GM15510 (cell line): Measurements from ENCODE around the gene RIC1.

Source experiments
- POLR2A ChIP-seq: IDR thresholded peaks from 3 replicates; pipeline ENCODE4 v1.6.1; 2011; ENCODE audit warnings: borderline replicate concordance; ENCODE audit not compliant: insufficient read length; ENCODE audit errors: extremely low read depth

The RIC1 gene

DNA sequence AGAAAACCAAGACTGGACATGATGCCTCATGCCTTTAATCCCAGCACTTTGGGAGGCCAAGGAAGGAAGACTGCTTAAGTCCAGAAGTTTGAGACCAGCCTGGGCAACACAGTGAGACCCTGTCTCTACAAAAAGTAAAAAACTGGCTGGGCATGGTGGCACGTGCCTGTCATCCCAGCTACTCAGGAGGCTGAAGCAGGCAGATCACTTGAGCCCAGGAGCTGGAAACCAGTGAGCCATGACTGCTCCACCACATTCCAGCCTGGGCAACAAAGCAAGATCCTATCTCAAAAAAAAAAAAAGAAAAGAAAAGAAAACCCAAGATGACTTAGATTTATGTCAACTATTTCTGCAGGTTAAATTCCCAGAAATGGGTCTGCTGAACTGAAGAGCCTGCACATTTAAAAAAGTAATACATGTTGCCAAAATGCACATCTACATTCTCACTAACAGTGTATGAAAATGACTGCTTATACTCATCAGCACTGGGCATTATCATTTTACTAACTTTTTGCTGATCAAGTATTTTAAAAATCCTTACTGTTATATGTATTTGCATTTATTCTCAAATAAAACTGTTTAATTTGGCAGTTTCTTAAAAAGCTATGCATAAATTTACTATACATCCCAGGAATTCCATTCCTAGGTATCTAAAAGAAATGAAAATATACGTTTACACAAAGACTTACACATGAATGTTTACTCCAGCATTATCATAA, 189.7 kb downstream of the RIC1 start:
- no peak for TF ChIP-seq POLR2A

DNA sequence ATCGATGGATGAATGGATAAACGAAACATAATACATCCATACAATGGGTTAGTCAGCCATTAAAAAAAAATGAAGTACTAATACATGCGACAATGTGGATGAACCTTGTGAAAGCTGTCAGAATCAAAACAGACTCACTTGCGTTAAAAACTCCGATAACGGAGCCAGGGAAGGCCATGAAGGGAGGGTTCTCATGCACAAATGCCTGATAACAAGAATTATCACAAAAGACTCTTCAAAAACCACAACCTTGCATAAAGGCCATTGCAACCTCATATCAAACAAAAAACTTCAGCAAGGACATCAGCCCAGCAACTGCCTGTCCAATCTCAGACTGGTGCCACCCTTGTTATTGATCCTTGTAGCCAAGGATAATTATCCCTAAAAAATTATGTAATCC, 190.3 kb downstream of the RIC1 start:
- no peak for TF ChIP-seq POLR2A

DNA sequence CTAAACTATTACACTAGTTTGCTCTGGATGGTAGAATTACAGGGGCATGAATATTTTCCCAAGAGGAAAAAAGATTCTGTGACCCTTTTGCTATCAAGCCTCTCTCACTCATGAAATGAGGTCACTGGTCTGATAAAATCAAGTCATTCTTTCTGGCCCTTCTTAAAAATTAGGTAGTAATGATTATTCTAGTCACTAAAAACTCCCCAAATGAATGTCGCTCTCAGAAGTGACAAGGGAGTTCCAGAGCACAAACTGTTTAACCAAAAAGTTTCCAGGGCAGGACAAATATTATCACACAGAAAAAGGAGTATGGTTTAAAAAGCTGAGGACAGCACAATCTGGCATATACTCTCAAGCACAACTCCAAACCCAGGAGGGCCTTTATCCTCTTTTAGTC, 191.5 kb downstream of the RIC1 start:
- no peak for TF ChIP-seq POLR2A

DNA sequence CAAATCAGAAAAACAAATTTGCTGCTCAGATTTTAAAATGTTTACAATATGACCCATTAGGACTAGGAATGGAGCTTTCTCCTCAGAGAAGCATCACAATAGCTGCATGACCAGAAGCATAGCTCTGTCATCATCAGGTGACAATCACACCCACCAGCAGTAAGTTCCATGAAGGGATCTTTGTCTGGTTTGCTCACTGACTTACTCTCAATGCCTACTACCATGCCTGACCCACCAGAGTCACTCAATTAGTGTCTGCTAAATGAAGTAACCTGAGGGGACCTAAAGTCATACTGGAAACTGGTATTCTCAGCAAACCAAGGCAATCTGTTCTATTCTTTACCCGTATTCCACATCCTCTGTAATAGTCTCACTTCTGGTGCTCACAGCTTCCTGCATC, 196.3 kb downstream of the RIC1 start:
- no peak for TF ChIP-seq POLR2A
